ENCODE results near the gene HYPK. TPM values are rescaled to one million over a fixed set of nuclear protein-coding genes. Genes with fewer than 3 reads are reported as not detected.

The HYPK gene
- total RNA-seq, 1 donor from 2014 or later: 6.5 TPM

DNA sequence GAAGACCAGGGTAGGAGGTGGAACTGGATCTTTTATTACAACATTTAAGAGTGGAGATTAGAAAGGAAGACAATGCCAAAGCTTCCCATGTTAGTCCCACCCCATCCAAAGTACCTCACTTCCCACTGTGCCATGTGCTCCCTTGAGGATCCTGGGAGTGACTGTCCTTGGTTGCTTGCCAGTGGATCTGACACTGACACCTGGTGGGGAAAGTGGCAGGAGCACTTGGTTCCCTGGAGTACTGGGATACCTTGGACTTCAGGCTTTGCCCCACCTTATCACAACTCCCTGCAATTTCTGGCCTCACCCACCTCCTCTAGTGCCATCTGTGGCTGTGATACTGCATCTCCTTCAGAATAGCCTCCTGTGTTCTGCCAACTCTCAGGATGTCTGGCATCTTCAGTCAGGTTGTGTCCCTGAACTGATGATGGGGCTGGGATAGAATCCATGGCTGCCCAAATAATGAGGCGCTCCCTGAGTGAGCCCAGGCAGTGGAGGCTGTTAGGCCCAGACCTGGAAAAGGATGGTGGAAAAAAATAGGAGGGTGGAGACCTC lies 24.9 kb upstream of the HYPK start:
- Mint-ChIP-seq H3K36me3 (ENCODE audit: low read depth, unreplicated experiment) (peaks cover 26% of the 10 kb centered on the region), H3K9me3 (ENCODE audit: unreplicated experiment) (no peaks in the 10 kb centered on the region), H3K4me1 (ENCODE audit: unreplicated experiment) (peaks cover 4% of the 10 kb centered on the region), H3K4me3 (ENCODE audit: unreplicated experiment) (peak overlapping the region; percentile 40), H3K27me3 (ENCODE audit: unreplicated experiment) (peaks cover 7% of the 10 kb centered on the region), H3K27ac (ENCODE audit: unreplicated experiment) (no peak overlapping the region)
- DNase-seq (ENCODE audit: low spot score): peak; percentile 43
- TF ChIP-seq, protein P1, sequence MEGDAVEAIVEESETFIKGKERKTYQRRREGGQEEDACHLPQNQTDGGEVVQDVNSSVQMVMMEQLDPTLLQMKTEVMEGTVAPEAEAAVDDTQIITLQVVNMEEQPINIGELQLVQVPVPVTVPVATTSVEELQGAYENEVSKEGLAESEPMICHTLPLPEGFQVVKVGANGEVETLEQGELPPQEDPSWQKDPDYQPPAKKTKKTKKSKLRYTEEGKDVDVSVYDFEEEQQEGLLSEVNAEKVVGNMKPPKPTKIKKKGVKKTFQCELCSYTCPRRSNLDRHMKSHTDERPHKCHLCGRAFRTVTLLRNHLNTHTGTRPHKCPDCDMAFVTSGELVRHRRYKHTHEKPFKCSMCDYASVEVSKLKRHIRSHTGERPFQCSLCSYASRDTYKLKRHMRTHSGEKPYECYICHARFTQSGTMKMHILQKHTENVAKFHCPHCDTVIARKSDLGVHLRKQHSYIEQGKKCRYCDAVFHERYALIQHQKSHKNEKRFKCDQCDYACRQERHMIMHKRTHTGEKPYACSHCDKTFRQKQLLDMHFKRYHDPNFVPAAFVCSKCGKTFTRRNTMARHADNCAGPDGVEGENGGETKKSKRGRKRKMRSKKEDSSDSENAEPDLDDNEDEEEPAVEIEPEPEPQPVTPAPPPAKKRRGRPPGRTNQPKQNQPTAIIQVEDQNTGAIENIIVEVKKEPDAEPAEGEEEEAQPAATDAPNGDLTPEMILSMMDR (IDR thresholded peaks at IDR 0.05; ENCODE audit: unreplicated experiment): peak; percentile 14

DNA sequence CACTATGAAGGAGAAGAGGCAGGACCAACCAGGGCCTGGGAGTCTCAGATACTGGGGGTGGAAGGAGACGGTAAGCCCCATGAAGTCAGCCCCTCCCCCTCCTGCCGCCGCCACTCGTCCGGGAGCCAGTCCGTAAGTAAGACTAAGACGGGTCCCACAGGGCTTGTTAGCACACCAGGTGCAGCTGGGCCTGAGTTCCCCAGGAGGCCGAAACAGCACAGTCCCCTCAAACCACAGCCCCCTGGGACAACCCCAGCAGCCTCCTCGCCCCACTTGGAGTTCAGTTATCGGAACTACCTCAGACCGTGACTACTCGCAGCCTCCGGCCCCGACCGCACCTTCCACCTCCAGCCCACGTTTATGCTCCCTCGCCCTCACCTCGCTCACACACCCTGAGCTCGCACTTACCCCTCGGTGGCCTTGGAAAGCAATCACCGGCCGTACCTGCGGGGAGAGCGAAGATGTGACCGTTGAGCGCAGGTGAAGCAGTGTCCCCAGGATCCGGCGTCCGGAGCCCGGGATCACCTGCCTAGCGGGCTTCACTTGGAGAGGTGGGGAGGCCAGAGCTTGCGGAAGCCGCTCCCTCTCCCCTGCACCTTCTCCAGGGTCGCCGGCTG lies 24.2 kb upstream of the HYPK start:
- peaks cover 4% of the 10 kb centered on the region for H3K4me1 Mint-ChIP-seq (ENCODE audit: unreplicated experiment)
- H3K4me3 Mint-ChIP-seq (ENCODE audit: unreplicated experiment): peak overlapping the region; percentile 62
- H3K9me3 Mint-ChIP-seq (ENCODE audit: unreplicated experiment): no peaks in the 10 kb centered on the region
- peaks cover 9% of the 10 kb centered on the region for H3K27me3 Mint-ChIP-seq (ENCODE audit: unreplicated experiment)
- TF ChIP-seq, protein P1 (IDR thresholded peaks at IDR 0.05; ENCODE audit: unreplicated experiment): no peak
- no peak overlapping the region for H3K27ac Mint-ChIP-seq (ENCODE audit: unreplicated experiment)
- H3K36me3 Mint-ChIP-seq (ENCODE audit: low read depth, unreplicated experiment): peaks cover 20% of the 10 kb centered on the region
- peak; percentile 28 for DNase-seq (ENCODE audit: low spot score)

DNA sequence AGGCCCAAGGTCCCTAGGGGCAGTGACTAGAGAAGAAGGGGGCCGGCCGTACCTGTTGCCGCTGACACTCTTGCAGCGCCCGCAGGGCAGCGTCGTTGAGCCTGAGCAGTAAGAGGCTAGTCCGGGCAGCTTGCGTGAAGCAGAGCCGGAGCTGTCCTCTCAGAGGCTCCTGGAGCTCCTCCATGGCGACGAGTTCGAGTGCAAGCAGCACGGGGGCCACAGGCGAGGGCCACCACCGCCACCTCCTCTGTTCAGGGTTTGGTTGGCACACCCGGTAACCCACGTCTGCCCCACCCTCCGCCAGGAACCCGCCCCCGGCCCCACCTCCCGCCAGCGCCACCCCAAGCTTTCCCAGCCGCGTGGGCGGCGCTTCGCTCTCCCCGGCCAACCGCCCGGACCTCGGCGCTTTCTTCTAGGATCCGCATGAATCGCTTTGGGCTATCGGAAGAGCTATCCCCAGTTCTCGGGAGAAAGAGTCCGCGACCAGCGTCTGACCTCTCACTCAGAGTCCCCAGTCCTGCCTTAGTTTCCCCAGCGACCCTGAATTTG lies 23.6 kb upstream of the HYPK start, which contains the start of gene ELL3:
Gene ELL3, minus strand, starts transcription at position 249 of the 549 bp plus-strand sequence. Its CDS starts 65 bp downstream, at position 184.
- no peaks in the 10 kb centered on the region for H3K9me3 Mint-ChIP-seq (ENCODE audit: unreplicated experiment)
- peak; percentile 26 for DNase-seq (ENCODE audit: low spot score)
- peaks cover 18% of the 10 kb centered on the region for H3K36me3 Mint-ChIP-seq (ENCODE audit: low read depth, unreplicated experiment)
- H3K27ac Mint-ChIP-seq (ENCODE audit: unreplicated experiment): no peak within 1 kb of the TSS
- H3K4me1 Mint-ChIP-seq (ENCODE audit: unreplicated experiment): peaks cover 4% of the 10 kb centered on the region
- TF ChIP-seq, protein P1 (IDR thresholded peaks at IDR 0.05; ENCODE audit: unreplicated experiment): no peak
- H3K4me3 Mint-ChIP-seq (ENCODE audit: unreplicated experiment): peak within 1 kb of the TSS; percentile 78
- H3K27me3 Mint-ChIP-seq (ENCODE audit: unreplicated experiment): peaks cover 9% of the 10 kb centered on the region

DNA sequence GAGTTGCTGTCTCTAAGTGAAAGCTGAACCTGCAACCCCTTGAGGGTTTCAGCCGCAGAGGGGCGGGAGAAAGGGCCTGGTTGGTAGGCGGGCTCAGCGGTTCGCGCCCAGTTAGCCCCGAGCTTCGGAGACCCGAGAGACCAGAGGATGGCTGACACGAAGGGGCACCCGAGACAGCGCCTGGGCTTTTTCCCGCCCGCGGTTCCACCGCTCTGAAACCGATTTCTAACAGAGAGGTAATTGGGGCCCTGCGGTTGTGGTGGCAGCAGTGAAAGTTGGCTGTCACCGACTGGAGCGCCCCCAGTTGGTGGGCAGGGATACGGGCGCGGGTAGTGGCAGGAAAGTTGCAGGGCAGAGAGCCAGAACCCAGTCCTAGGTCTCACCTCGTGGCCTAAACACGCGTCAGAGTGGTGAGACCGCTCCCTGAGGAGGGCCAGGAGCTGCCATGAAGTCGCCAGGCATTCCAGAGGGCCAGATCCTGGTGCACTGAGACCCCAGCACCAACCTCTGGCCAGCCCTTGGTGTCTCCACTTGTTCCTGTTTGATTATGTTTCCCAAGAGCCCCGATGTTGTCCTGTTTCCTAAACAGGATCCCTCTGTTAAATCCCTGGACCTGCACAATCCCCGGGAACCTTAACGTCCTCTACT lies 23.0 kb upstream of the HYPK start:
- H3K4me1 Mint-ChIP-seq (ENCODE audit: unreplicated experiment): peaks cover 7% of the 10 kb centered on the region
- no peak overlapping the region for H3K27ac Mint-ChIP-seq (ENCODE audit: unreplicated experiment)
- DNase-seq (ENCODE audit: low spot score): peak; percentile 71
- TF ChIP-seq, protein P1 (IDR thresholded peaks at IDR 0.05; ENCODE audit: unreplicated experiment): peak; percentile 65
- peaks cover 9% of the 10 kb centered on the region for H3K27me3 Mint-ChIP-seq (ENCODE audit: unreplicated experiment)
- peak overlapping the region; percentile 78 for H3K4me3 Mint-ChIP-seq (ENCODE audit: unreplicated experiment)
- H3K9me3 Mint-ChIP-seq (ENCODE audit: unreplicated experiment): no peaks in the 10 kb centered on the region
- peaks cover 12% of the 10 kb centered on the region for H3K36me3 Mint-ChIP-seq (ENCODE audit: low read depth, unreplicated experiment)

All from endothelial cell (in vitro differentiated cells).